T-cell (primary cell): ENCODE data around the gene FAN1. TPM values are rescaled to one million over a fixed set of nuclear protein-coding genes. Genes with fewer than 3 reads are reported as not detected.

Experiments
- ATAC-seq, 4 experiments: fragments of 200-7000 bp in 3 of 4; fragments of 150-1000 bp in 1 of 4; cut with Tn5 transposase; replicated peaks in 1 of 4; 1 replicate in 3 of 4; 2 replicates in 1 of 4; pipeline ENCODE4 v1.10.0; 2021; ENCODE audit warnings: moderate library complexity in 3 of 4, mild to moderate bottlenecking in 2 of 4, moderate number of reproducible peaks in 1 of 4
- CTCF ChIA-PET, 2 donors: fragments of 300-600 bp; sonication (Branson Sonifier 250); formaldehyde crosslinking; loops; one replicate each; lab custom pipeline; 2022; ENCODE audit warnings: antibody characterized with exemption in 2 of 2; lab: Charles Lee
- POLR2A ChIA-PET, 2 donors: fragments of 300-600 bp; sonication (Branson Sonifier 250); formaldehyde crosslinking; loops; one replicate each; lab custom pipeline; 2022; ENCODE audit warnings: antibody characterized with exemption in 2 of 2; lab: Charles Lee
- DNase-seq, 35 experiments: peaks; one replicate each; pipeline versions ENCODE4 v3.0.0 to v3.0.0-alpha.2; 2013 to 2023
- H3K27ac ChIP-seq: one replicate; pipeline ENCODE4 v1.5.1; 2013; ENCODE audit warnings: low read length
- H3K27me3 ChIP-seq, 2 experiments: replicated peaks in 1 of 2; 1 replicate in 1 of 2; 2 replicates in 1 of 2; pipeline versions ENCODE4 v1.6.1 to v1.7.0; 2013; ENCODE audit warnings: low read length in 1 of 2, mixed read lengths in 1 of 2; ENCODE audit not compliant: control insufficient read depth in 2 of 2, insufficient read depth in 2 of 2; ENCODE audit errors: extremely low read depth in 1 of 2
- H3K36me3 ChIP-seq, 2 donors: 1 replicate in 1 of 2; 2 replicates in 1 of 2; pipeline versions ENCODE4 v1.6.1 to v1.7.0; 2013; ENCODE audit warnings: low read length in 1 of 2; ENCODE audit not compliant: control insufficient read depth in 2 of 2, insufficient read depth in 1 of 2; ENCODE audit errors: extremely low read depth in 1 of 2
- H3K4me1 ChIP-seq, 2 experiments: 1 replicate in 1 of 2; 2 replicates in 1 of 2; pipeline versions ENCODE4 v1.6.1 to v1.7.0; 2013; ENCODE audit warnings: low read length in 2 of 2, mixed read lengths in 1 of 2; ENCODE audit not compliant: insufficient read depth in 2 of 2, control insufficient read depth in 1 of 2; ENCODE audit errors: extremely low read depth in 1 of 2
- H3K4me3 ChIP-seq, 2 donors: 1 replicate in 1 of 2; 2 replicates in 1 of 2; pipeline versions ENCODE4 v1.5.1 to v1.7.0; 2013; ENCODE audit warnings: mild to moderate bottlenecking in 2 of 2, low read length in 1 of 2, moderate library complexity in 1 of 2; ENCODE audit not compliant: control insufficient read depth in 1 of 2; ENCODE audit errors: extremely low read depth in 1 of 2
- H3K9me3 ChIP-seq: 2 replicates; pipeline ENCODE4 v1.7.0; 2013
- H3K27ac Mint-ChIP-seq, 2 donors: one replicate each; pipeline ENCODE4 v1.8.0; 2020 to 2021; ENCODE audit warnings: mild to moderate bottlenecking in 2 of 2, mixed read lengths in 2 of 2
- H3K27me3 Mint-ChIP-seq, 2 donors: one replicate each; pipeline ENCODE4 v1.8.0; 2021 to 2022; ENCODE audit warnings: mixed read lengths in 2 of 2
- H3K36me3 Mint-ChIP-seq: one replicate; pipeline ENCODE4 v1.8.0; 2021; ENCODE audit warnings: mixed read lengths
- H3K4me1 Mint-ChIP-seq, 3 donors: one replicate each; pipeline ENCODE4 v1.8.0; 2020 to 2022; ENCODE audit warnings: mixed read lengths in 3 of 3, mild to moderate bottlenecking in 1 of 3
- H3K4me3 Mint-ChIP-seq, 3 donors: one replicate each; pipeline ENCODE4 v1.8.0; 2020 to 2022; ENCODE audit warnings: mild to moderate bottlenecking in 3 of 3, mixed read lengths in 3 of 3, moderate library complexity in 3 of 3
- H3K9me3 Mint-ChIP-seq, 3 donors: one replicate each; pipeline ENCODE4 v1.8.0; 2020 to 2022; ENCODE audit warnings: mixed read lengths in 3 of 3
- whole genome bisulfite sequencing: methylation state at CpG from one replicate; pipeline ENCODE4 v1.1.5; 2013; ENCODE audit warnings: missing lambda C conversion rate; ENCODE audit not compliant: insufficient coverage; 5-methylcytosine and 5-hydroxymethylcytosine counted together
- total RNA-seq, 35 experiments: library from RNA in 6 of 35; stranded (reverse) in 6 of 35; fragments of 120-200 nt in 1 of 35; gene quantifications; one replicate each; pipeline versions ENCODE4 v1.2.1 to v1.2.4 and lab custom pipeline; 2013 to 2026

FAN1 gene
- total RNA-seq, 5 donors from 2014 or later (not counting 1 experiment from before 2014, with no cell fraction given), result 21.2 to 31.2 (median 26.7) TPM

GRCh38 chr15:30896211-30896606, 7.5 kb upstream of the FAN1 start:
- DNase-seq (no peak), ATAC-seq (no peak)
- no peaks in the 10 kb centered on the region for H3K9me3 Mint-ChIP-seq
- no peaks in the 10 kb centered on the region for H3K36me3 ChIP-seq
- no peaks in the 10 kb centered on the region for H3K4me1 ChIP-seq
- H3K4me1 Mint-ChIP-seq, result peaks cover 0 to 3% (median 2%) of the 10 kb centered on the region in 3 donors
- 96% methylated on average over 5 of the region's 12 CpGs for WGBS
- no peak overlapping the region for H3K4me3 Mint-ChIP-seq
- H3K4me3 ChIP-seq, result no peak overlapping the region
- H3K27me3 ChIP-seq, result peaks cover 0 to 11% of the 10 kb centered on the region in 2 experiments
- no peak overlapping the region for H3K27ac ChIP-seq
- ChIA-PET CTCF (no interaction called here), POLR2A (interaction anchor here in 1 of 2 donors (0.6 kb wide), 1 partner anchor 541 kb away, joined by 4 read pairs; no protein-coding TSS in a partner anchor)
- H3K36me3 Mint-ChIP-seq, result no peaks in the 10 kb centered on the region
- H3K27me3 Mint-ChIP-seq, result no peaks in the 10 kb centered on the region
- no peaks in the 10 kb centered on the region for H3K9me3 ChIP-seq
- no peak overlapping the region for H3K27ac Mint-ChIP-seq

GRCh38 chr15:30901889-30902288, 1.8 kb upstream of the FAN1 start:
- H3K36me3 Mint-ChIP-seq, result peaks cover 10% of the 10 kb centered on the region
- Histone ChIP-seq H3K4me3 (no peak overlapping the region), H3K4me1 (peaks cover 3 to 9% of the 10 kb centered on the region in 2 experiments), H3K36me3 (no peaks in the 10 kb centered on the region), H3K27me3 (no peaks in the 10 kb centered on the region), H3K9me3 (peaks cover 2% of the 10 kb centered on the region), H3K27ac (no peak overlapping the region)
- H3K9me3 Mint-ChIP-seq, result no peaks in the 10 kb centered on the region
- POLR2A ChIA-PET, result no interaction called here
- 100% methylated on average over 1 of the region's 1 CpG for WGBS
- H3K27ac Mint-ChIP-seq, result no peak overlapping the region
- no peak for ATAC-seq
- H3K4me3 Mint-ChIP-seq, result peak overlapping the region in 2 of 3 donors; percentile 14 to 99
- peaks cover 35 to 37% (median 35%) of the 10 kb centered on the region in 3 donors for H3K4me1 Mint-ChIP-seq
- CTCF ChIA-PET, result no interaction called here
- H3K27me3 Mint-ChIP-seq, result no peaks in the 10 kb centered on the region
- DNase-seq, result no peak

GRCh38 chr15:30904812-30905211, 1.1 kb downstream of the FAN1 start:
- Mint-ChIP-seq H3K27ac (peak overlapping the region in 1 of 2 donors; percentile 27), H3K9me3 (no peaks in the 10 kb centered on the region), H3K27me3 (no peaks in the 10 kb centered on the region), H3K4me3 (peak overlapping the region; percentile 83 to 99 (median 93)), H3K4me1 (peaks cover 47 to 56% (median 54%) of the 10 kb centered on the region in 3 donors), H3K36me3 (peaks cover 26% of the 10 kb centered on the region)
- ATAC-seq (no peak), DNase-seq (no peak)
- H3K4me3 ChIP-seq, result no peak overlapping the region
- H3K36me3 ChIP-seq, result peaks cover 0 to 2% of the 10 kb centered on the region in 2 donors
- peaks cover 2% of the 10 kb centered on the region for H3K9me3 ChIP-seq
- H3K27me3 ChIP-seq, result no peaks in the 10 kb centered on the region
- ChIA-PET CTCF (no interaction called here), POLR2A (no interaction called here)
- H3K27ac ChIP-seq, result no peak overlapping the region
- 93% methylated on average over 3 of the region's 5 CpGs for WGBS
- H3K4me1 ChIP-seq, result peaks cover 3 to 9% of the 10 kb centered on the region in 2 experiments

GRCh38 chr15:30905821-30906220, 2.1 kb downstream of the FAN1 start:
- ChIA-PET POLR2A (no interaction called here), CTCF (no interaction called here)
- Mint-ChIP-seq H3K9me3 (no peaks in the 10 kb centered on the region), H3K4me1 (peaks cover 50 to 59% (median 57%) of the 10 kb centered on the region in 3 donors), H3K27me3 (no peaks in the 10 kb centered on the region), H3K36me3 (peaks cover 30% of the 10 kb centered on the region), H3K27ac (no peak overlapping the region), H3K4me3 (no peak overlapping the region)
- Histone ChIP-seq H3K4me3 (no peak overlapping the region), H3K36me3 (peaks cover 0 to 5% of the 10 kb centered on the region in 2 donors), H3K4me1 (peaks cover 3 to 9% of the 10 kb centered on the region in 2 experiments), H3K27ac (no peak overlapping the region), H3K27me3 (no peaks in the 10 kb centered on the region), H3K9me3 (peaks cover 2% of the 10 kb centered on the region)
- DNase-seq (no peak), ATAC-seq (no peak)
- WGBS, result 96% methylated on average over 3 of the region's 5 CpGs

GRCh38 chr15:30906366-30906765, 2.7 kb downstream of the FAN1 start:
- H3K4me1 ChIP-seq, result peaks cover 3 to 9% of the 10 kb centered on the region in 2 experiments
- no peak overlapping the region for H3K27ac Mint-ChIP-seq
- H3K36me3 ChIP-seq, result peaks cover 0 to 5% of the 10 kb centered on the region in 2 donors
- peaks cover 50 to 59% (median 57%) of the 10 kb centered on the region in 3 donors for H3K4me1 Mint-ChIP-seq
- H3K4me3 ChIP-seq, result no peak overlapping the region
- ATAC-seq (no peak), DNase-seq (no peak)
- H3K27me3 Mint-ChIP-seq, result no peaks in the 10 kb centered on the region
- no peaks in the 10 kb centered on the region for H3K9me3 Mint-ChIP-seq
- no peaks in the 10 kb centered on the region for H3K27me3 ChIP-seq
- peaks cover 30% of the 10 kb centered on the region for H3K36me3 Mint-ChIP-seq
- peaks cover 2% of the 10 kb centered on the region for H3K9me3 ChIP-seq
- H3K27ac ChIP-seq, result no peak overlapping the region
- ChIA-PET POLR2A (no interaction called here), CTCF (no interaction called here)
- no peak overlapping the region for H3K4me3 Mint-ChIP-seq
- 75% methylated on average over 1 of the region's 4 CpGs for WGBS

DNA sequence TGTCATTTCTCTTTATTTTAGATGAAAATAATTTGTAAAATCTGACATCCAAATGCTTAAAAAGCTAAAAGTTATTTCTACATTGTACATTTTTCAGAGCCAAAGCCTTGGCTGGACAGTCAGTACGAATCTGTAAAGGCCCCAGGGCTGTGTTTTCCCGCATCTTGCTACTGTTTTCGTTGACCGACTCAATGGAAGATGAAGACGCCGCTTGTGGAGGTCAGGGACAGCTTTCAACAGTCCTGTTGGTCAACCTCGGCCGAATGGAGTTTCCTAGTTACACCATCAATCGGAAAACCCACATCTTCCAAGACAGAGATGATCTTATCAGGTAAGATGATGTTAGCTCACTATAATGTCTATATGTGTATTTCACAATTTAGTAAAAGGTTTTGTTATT, 10.0 kb downstream of the FAN1 start:
- Mint-ChIP-seq H3K4me3 (no peak overlapping the region), H3K4me1 (peaks cover 23 to 24% (median 23%) of the 10 kb centered on the region in 3 donors), H3K36me3 (peaks cover 51% of the 10 kb centered on the region), H3K27ac (no peak overlapping the region), H3K9me3 (no peaks in the 10 kb centered on the region), H3K27me3 (no peaks in the 10 kb centered on the region)
- DNase-seq, result no peak
- ATAC-seq, result no peak
- peaks cover 17 to 47% of the 10 kb centered on the region in 2 donors for H3K36me3 ChIP-seq
- H3K27ac ChIP-seq, result no peak overlapping the region
- 98% methylated on average over 6 of the region's 9 CpGs for WGBS
- no peaks in the 10 kb centered on the region for H3K4me1 ChIP-seq
- H3K9me3 ChIP-seq, result no peaks in the 10 kb centered on the region
- POLR2A ChIA-PET, result no interaction called here
- CTCF ChIA-PET, result interaction anchor here in 1 of 2 donors (1.2 kb wide), 1 partner anchor 10 kb away, joined by 4 read pairs; the partner anchor contains the start of gene FAN1
- H3K27me3 ChIP-seq, result no peaks in the 10 kb centered on the region
- H3K4me3 ChIP-seq, result no peak overlapping the region
